ENCODE data around the gene CNNM2.

GRCh38 chr10:103082683-103083082, 164.6 kb downstream of the CNNM2 start:
- TF ChIP-seq POLR2AphosphoS5 (IDR thresholded peaks at IDR 0.05; ENCODE audit: low read depth, low read length) (no peak), TAF1 (IDR thresholded peaks at IDR 0.05; ENCODE audit: borderline replicate concordance, low read depth, low read length) (no peak), POLR2A (IDR thresholded peaks at IDR 0.05; ENCODE audit: low read depth, low read length) (no peak)
